CD4-positive, alpha-beta T cell treated with Interferon alpha-2 for 1 hour (primary cell): ENCODE data around the gene PNRC1.
"Not testable (repeated sequence)": the region's sequence is repeated elsewhere in the genome, so short reads cannot be mapped to it uniquely, and the experiment has no call there.

Experiments used
- DNase-seq, 2 donors: peaks; one replicate each; pipeline ENCODE4 v3.0.0-alpha.2; 2020 to 2022

PNRC1 gene

DNA sequence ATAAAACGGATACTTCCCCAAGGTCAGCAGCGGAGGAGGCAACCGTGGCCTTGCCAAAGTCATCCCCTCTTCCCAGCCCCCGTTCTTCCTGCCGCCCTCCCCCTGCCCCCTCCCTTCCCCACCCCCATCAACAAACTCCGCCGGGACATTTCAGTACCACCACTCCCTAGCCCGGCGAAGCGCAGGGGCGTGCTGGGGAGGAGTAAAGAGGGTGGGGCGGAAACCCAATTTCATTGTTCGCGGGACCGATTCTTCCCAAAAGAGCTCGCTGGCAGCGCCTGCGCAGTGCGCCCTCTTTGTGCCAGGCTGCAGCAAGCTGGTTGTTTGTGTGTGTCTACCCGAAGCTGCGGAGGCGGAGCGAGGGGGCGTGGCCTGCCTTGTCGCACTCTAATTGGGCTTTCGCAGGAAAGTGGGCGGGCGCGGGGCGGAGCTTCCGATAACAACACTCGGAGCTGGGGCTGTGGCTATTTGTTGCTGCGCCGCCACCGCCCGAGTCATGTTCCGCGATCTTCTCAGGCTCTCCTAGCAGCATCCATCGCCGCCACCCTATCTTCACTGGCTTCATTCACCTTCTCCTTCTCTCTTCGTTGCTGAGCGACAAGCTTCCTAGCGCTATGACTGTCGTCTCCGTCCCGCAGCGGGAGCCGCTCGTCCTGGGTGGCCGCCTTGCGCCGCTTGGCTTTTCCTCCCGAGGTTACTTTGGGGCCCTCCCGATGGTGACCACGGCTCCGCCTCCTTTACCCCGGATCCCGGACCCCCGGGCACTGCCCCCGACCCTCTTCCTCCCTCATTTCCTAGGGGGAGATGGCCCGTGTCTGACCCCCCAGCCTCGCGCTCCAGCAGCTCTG lies at the start of gene PNRC1:
PNRC1 (plus strand) TSS at position 471 of the 848 bp plus-strand sequence; CDS start at position 615, 144 bp downstream.
- peak; percentile 100 for DNase-seq

GRCh38 chr6:89032599-89032998 lies 48.0 kb upstream of the PNRC1 start:
- DNase-seq: peak in 1 of 2 donors; percentile 28

- peak in 1 of 2 donors; percentile 12 for DNase-seq
These were observed 47.1 kb upstream of the PNRC1 start for GRCh38 chr6:89033461-89033860.

DNA sequence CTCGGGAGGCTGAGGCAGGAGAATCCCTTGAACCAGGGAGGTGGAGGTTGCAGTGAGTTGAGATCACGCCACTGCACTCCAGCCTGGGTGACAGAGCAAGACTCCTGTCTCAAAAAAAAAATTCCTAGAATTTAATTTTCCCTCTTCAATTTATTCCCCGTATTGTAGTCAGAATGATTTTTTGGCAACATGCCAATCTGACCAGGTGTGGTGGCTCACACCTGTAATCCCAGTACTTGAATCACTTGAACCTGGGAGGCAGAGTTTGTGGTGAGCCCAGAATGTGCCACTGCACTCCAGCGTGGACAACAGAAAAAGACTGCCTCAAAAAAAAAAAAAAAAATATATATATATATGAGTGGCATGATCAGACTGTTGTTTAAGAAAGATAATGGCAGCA lies 46.4 kb upstream of the PNRC1 start:
- not testable (repeated sequence) for DNase-seq

DNA sequence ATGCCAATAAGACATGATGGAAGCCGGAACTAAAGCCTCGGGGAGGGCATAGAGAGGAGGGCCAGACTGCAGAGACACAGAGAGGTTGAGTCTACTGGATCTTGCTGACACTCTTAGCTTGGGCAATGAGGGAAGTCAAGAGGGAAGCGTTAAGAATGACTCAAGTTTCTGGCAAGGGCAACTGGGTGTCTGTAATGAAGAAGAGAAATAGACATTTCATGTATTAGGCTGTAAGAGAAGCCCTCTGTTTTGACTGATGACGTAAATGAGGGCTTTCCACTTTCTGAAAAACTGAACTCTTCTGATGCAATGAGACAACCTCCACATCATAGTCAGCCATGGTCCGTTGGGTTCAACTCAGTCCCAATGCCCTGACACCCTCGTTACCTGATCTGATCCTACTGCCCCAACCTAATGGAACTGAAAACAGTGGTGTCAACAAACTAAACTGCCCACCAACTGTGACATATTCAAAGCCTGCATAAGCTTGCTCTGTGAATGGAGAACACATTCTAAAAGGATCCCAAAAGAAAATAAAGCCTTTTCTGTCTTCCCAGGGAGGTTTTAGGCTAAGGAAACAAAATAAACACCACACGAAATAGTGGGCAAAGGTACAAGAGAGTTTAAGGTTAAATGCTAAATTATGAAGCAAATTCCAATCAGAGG lies 45.8 kb upstream of the PNRC1 start:
- DNase-seq: peak; percentile 32 to 72

DNA sequence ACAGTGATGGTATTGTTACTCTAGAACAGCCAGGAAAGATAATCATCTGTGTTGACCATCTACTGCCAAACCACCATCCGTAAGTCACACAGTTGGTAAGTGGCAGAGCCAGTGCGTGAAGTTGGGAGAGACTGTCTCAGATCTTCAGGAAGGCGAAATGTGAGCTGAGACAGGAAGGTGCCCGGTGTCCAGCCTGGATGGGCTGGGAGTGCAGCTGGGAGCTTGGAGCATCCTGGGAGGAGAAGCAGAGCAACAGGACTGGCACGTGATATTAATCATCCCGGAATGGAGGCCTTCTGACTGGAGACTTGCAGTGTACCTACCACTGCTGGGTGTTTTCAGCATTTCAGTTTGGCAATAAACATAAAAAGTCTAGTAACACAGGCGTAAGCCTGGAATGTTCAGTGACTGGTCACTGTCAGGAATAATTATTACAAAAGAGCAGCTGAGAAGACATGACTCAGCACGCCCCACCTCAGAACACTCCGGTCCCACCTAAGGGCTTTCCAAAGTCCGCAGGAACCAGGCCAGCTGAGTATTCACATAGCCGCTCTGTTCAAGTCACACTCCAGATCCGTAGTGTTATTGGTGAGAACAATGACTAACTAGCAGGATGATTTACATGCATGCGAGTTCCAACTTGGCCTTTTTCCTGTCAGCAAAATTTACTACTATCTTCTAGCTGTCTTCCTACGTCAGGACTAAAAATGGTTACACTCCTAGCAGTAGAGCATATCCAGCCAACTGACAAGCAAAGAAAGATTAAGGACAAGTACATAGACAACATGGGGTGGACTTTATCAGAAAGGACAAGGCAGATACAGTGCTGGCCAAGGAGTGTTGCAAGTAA lies 45.1 kb upstream of the PNRC1 start:
- DNase-seq: peak in 1 of 2 donors; percentile 56

GRCh38 chr6:89037141-89037900 lies 43.2 kb upstream of the PNRC1 start:
- DNase-seq: no peak

GRCh38 chr6:89037901-89038293 lies 42.7 kb upstream of the PNRC1 start:
- DNase-seq: not testable (repeated sequence)

GRCh38 chr6:89042664-89043063 lies 37.9 kb upstream of the PNRC1 start:
- DNase-seq: no peak

DNA sequence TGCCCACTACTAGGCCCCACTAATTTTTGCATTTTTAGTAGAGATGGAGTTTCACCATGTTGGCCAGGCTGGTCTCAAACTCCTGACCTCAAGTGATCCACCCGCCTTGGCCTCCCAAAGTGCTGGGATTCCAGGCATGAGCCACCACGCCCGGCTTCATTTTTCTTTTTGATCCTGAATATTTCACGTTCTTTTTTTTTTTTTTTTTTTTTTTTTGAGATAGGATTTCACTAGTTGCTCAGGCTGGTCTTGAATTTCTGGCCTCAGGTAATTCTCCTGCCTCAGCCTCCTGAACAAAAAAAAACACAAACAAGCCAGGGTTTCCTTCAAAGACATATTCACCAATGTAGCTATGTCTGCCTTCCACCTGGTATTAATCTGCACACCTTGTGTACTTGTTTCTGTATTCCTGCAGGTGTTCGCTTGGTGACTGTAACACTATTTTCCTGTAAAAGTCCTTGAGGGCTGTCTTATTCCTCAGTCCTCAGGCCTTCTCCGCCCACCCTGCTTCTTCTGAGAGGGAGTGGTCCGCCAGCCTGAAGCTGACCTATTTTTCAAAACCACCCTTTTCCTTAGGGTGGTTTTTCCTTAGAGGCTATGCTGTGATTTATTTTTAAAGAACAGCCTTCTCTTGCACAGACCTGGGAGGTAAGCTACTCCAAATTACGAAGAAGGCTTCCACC lies 36.1 kb upstream of the PNRC1 start:
- no peak for DNase-seq

DNA sequence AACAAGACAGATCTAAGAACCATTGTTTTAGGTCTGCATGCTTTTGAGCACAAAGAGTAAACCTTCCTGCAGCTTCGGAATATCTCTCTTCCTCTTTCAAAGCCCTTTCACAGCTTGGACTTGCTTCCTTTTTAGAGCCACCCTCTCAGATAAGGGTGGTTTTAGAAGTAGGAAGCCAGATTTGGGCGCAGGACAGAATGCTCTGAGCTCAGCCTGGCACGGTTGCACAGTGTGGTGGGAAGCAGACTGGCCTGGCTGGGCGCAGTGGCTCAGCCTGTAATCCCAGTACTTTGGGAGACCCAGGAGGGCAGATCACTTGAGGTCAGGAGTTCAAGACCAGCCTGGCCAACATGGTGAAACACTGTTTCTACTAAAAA lies 35.6 kb upstream of the PNRC1 start:
- peak in 1 of 2 donors; percentile 23 for DNase-seq

DNA sequence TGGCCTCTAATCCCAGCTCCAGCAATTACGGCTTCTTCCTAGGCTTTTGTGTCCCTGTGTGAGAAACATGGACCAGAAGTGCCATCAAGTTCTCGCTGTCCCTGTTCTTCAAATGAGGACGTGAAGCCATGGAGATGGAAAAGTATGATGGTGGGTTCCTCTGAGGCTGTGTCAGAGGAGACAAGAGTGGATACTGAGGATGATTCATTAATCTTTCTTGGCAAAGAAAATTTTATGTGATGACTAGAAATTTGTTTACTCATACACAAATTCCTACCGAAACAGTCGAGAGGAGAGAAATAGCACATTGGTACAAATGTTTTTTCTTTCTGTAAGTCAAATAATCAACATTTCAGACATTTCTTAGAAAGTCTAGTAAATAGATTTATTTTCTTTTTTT lies 35.0 kb upstream of the PNRC1 start:
- DNase-seq: no peak

GRCh38 chr6:89047473-89047872 lies 33.1 kb upstream of the PNRC1 start:
- no peak for DNase-seq

- DNase-seq: no peak
These were observed 32.1 kb upstream of the PNRC1 start for GRCh38 chr6:89048288-89048923.

GRCh38 chr6:89048985-89049384 lies 31.6 kb upstream of the PNRC1 start:
- no peak for DNase-seq

DNA sequence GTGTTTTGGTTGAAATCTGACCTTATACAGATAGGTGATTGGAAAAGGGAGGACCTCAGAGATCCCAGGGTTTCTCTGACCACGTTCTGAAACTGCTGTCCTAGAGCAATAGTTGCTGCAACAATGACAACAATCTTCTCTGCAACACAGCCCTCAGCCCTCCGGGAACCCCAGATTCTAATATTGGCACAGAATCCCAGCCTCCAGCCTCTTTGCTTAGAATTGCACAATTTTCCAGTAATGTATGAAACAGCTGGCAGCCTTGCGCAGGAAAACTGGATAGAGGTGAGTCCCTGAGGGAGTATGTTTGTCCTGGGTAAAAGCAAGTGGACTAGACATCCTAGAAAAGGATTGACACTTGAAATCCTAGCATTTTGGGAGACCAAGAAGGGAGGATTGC lies 30.4 kb upstream of the PNRC1 start:
- no peak for DNase-seq

- DNase-seq: no peak
These were observed 29.9 kb upstream of the PNRC1 start for GRCh38 chr6:89050697-89051096.

DNA sequence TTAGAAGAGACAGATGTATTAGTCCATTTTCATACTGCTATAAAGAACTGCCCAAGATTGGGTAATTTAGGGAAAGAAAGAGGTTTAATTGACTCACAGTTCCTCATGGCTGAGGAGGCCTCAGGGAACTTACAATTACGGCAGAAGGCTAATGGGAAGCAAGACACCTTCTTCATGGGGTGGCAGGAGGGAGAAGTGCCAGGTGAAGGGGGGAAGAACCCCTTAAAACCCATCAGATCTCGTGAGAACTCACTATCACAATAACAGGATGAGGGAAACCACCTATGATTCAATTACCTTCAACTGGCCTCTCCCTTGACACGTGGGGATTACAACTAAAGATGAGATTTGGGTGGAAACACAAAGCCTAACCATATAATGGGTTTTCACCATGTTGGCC lies 28.9 kb upstream of the PNRC1 start:
- DNase-seq: no peak

DNA sequence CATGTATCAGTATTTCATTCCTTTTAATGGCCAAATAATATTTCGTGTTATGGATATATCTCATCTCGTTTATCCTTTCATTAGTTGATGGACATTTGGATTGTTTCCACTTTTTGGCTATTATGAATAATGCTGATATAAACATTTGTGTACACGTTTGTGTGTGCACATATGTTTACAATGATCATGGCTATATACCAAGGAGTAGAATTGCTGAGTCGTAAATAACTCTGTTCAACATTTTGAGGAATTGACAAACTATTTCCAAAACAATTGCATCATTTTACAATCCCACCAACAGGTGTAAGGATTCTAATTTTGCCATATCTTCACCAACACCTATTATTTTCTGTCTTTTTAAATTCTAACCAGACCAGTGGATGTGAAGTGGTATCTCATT lies 26.3 kb upstream of the PNRC1 start:
- DNase-seq: no peak

DNA sequence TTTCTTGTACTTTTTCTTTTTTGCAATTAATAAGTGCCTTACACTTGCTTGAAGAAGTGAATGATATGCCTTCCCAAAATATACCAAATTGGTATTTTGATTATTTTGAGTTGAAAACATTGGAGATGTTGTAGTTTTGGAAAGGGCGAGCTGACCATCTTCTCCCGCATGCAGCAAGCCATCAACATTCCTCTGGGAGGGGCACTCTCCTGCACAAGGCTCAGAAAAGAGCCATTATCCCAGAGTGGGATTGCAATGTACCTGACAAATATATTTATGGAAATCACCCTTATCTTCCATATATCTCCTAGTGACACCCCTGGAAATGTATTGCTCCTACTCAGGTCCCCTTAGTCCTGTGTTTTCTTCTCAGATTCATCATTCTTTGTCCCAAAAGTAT lies 22.8 kb upstream of the PNRC1 start:
- no peak for DNase-seq

GRCh38 chr6:89058627-89059026 lies 21.9 kb upstream of the PNRC1 start:
- DNase-seq: no peak

GRCh38 chr6:89059227-89059626 lies 21.3 kb upstream of the PNRC1 start:
- no peak for DNase-seq
